Adrenal gland (tissue), 12 donors: ENCODE measurements around the gene APOLD1. TPM values are rescaled to one million over a fixed set of nuclear protein-coding genes. Genes with fewer than 3 reads are reported as not detected.

Experiments
- DNase-seq, 7 donors: peaks; one replicate each; pipeline ENCODE4 v3.0.0-alpha.2; 2019 to 2020
- H3K27ac ChIP-seq, 5 donors: fragments of 200-600 bp; sonication (generic) in 4 of 5; 1 replicate in 3 of 5; 2 replicates in 2 of 5; pipeline versions ENCODE4 v1.5.1 to v1.8.0; 2016 to 2020; ENCODE audit warnings: mild to moderate bottlenecking in 1 of 5
- H3K27me3 ChIP-seq: fragments of 200-600 bp; 2 replicates; pipeline ENCODE4 v1.8.0; 2021
- H3K36me3 ChIP-seq, 2 donors: fragments of 200-600 bp; replicated peaks in 1 of 2; 1 replicate in 1 of 2; 2 replicates in 1 of 2; pipeline versions ENCODE4 v1.5.1 to v1.8.0; 2018 to 2022
- H3K4me1 ChIP-seq, 2 donors: fragments of 200-600 bp; replicated peaks in 1 of 2; 1 replicate in 1 of 2; 2 replicates in 1 of 2; pipeline versions ENCODE4 v1.5.1 to v1.8.0; 2018 to 2021
- H3K4me3 ChIP-seq, 4 donors: fragments of 200-600 bp; sonication (generic) in 3 of 4; one replicate each; pipeline ENCODE4 v1.5.1; 2016 to 2018
- H3K9me3 ChIP-seq, 3 donors: fragments of 200-600 bp; sonication (generic) in 1 of 3; replicated peaks in 1 of 3; 1 replicate in 2 of 3; 2 replicates in 1 of 3; pipeline versions ENCODE4 v1.5.1 to v1.8.0; 2016 to 2021
- POLR2A ChIP-seq, 2 donors: fragments of 450-650 bp; IDR thresholded peaks; one replicate each; pipeline ENCODE4 v1.6.1; 2017; ENCODE audit warnings: antibody characterized with exemption in 2 of 2, mild to moderate bottlenecking in 2 of 2, moderate library complexity in 1 of 2
- WGBS, 4 donors: extraction: QIAGEN DNeasy Blood & Tissue Kit in 2 of 4; methylation state at CpG; one replicate each; pipeline versions ENCODE4 v1.1.5 to v1.1.7; 2013 to 2017; 5-methylcytosine and 5-hydroxymethylcytosine counted together
- intact Hi-C, 2 donors: fragments of 100-400 bp; cut with DNase I; formaldehyde crosslinking; loops; one replicate each; pipeline versions ENCODE4 v1.14.1 to v1.15.0; 2022 to 2023
- polyA plus RNA-seq, 3 donors: library from polyadenylated mRNA; stranded (reverse); fragments of 200-250 nt in 2 of 3; fragments of 350-450 nt in 1 of 3; fragmentation: Illumina TruSeq in 1 of 3; extraction: RNeasy Lipid Tissue Mini Kit (QIAGEN cat#74804) in 1 of 3; gene quantifications; one replicate each; pipeline ENCODE4 v1.2.3, GENCODE V29; 2013 to 2014
- total RNA-seq, 9 donors: library from RNA; depleted of rRNA in 4 of 9; stranded (reverse); fragments of >200 nt in 4 of 9; fragments of 120-200 nt in 1 of 9; fragmentation: NEBNext Ultra II Directional in 1 of 9; extraction: Animal tissue kit (Norgen Biotek cat#: 25700) in 1 of 9; gene quantifications; one replicate each; pipeline versions ENCODE4 v1.1.0 to v1.2.4, GENCODE V29; 2013 to 2023
- TF ChIP-seq, protein P1 (sequence below), 6 experiments: fragments of 450-650 bp in 4 of 6; fragments of 200-600 bp in 2 of 6; sonication (generic) in 1 of 6; IDR thresholded peaks; 1 replicate in 5 of 6; 2 replicates in 1 of 6; pipeline versions ENCODE4 v1.5.1 to v1.8.0; 2016 to 2021; ENCODE audit warnings: antibody characterized with exemption in 6 of 6, mild to moderate bottlenecking in 2 of 6, moderate library complexity in 1 of 6
- donor health status: healthy with polysubstance abuse.
- donor health status: Bipolar disorder and iron deficiency.
- donor health status: DM: yes; HTN: yes; CAD: no.
- donor health status: DM: no; HTN: no; CAD: no.
- donor health status: DM: no; HTN: no; CAD: no.
- donor health status: DM: yes; HTN: yes; CAD: no.

The APOLD1 gene
- total and polyA plus RNA-seq, 12 donors, result 1.2 to 11.5 (median 7.6) TPM

DNA sequence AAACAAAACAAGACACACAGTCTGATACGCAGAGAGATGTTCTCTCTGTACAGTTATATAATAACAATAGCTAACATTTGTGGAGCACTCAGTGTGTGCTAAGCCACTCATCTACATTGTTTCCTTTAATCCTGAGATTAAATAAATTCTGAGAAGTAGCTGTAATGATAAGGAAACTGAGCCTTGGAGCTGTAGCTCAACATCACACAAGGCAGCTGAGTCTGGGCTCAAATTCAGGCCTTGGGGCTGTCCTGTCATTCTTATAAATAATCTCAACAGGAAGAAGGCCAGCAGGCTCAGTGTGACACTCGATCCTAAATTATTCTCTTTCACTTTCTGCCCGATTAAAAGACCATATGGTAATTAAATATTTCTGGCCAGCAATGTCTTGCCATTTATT, 43.8 kb upstream of the APOLD1 start:
- no peaks in the 10 kb centered on the region for H3K9me3 ChIP-seq
- peaks cover 0 to 14% of the 10 kb centered on the region in 2 donors for H3K4me1 ChIP-seq
- TF ChIP-seq POLR2A (IDR thresholded peaks at IDR 0.05), result no peak
- TF ChIP-seq, protein P1, sequence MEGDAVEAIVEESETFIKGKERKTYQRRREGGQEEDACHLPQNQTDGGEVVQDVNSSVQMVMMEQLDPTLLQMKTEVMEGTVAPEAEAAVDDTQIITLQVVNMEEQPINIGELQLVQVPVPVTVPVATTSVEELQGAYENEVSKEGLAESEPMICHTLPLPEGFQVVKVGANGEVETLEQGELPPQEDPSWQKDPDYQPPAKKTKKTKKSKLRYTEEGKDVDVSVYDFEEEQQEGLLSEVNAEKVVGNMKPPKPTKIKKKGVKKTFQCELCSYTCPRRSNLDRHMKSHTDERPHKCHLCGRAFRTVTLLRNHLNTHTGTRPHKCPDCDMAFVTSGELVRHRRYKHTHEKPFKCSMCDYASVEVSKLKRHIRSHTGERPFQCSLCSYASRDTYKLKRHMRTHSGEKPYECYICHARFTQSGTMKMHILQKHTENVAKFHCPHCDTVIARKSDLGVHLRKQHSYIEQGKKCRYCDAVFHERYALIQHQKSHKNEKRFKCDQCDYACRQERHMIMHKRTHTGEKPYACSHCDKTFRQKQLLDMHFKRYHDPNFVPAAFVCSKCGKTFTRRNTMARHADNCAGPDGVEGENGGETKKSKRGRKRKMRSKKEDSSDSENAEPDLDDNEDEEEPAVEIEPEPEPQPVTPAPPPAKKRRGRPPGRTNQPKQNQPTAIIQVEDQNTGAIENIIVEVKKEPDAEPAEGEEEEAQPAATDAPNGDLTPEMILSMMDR (IDR thresholded peaks at IDR 0.05), result no peak
- H3K4me3 ChIP-seq, result peak overlapping the region in 1 of 4 donors; percentile 1
- peak in 5 of 7 donors; percentile 27 to 57 (median 37) for DNase-seq
- H3K27me3 ChIP-seq, result no peaks in the 10 kb centered on the region
- intact Hi-C loops, result no loop called here
- 17 to 26% (median 19%) methylated on average over 3 of the region's 3 CpGs for WGBS, 4 donors
- H3K27ac ChIP-seq, result peak overlapping the region in 3 of 5 donors; percentile 31 to 55 (median 45)
- no peaks in the 10 kb centered on the region for H3K36me3 ChIP-seq

DNA sequence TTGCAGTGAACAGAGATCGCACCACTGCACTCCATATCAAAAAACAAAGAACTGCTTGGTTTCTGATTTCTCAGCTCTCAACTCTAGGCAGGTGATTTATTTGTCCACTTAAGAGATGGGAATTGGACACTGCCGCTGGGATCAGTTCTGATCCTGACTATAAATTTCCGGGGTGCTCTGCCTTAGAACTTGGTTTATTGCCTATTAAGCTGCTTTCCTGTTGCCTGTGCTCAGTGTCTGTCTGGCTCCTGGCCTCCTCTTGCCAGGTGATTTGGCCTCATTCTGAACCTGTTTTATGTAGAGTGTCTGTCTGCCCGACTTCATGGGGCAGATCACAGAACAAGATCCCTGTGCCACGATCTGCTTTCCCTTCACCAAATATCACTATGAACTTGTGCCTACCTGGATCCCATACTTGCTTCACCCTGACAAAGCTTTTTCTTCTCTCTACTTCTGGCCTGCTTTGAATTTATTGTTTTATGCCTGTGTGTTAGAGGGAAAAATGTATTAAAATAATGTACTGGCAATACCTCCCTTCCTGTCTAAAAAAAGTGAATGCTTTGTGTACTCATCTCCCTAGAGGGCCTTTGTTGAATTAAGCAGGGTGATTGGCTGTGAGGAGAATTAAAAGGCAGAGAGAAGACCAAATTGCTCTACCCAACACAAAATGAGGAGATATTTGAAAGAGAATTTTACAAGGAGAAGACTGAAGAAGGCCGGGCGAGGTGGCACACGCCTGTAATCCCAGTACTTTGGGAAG, 40.7 kb upstream of the APOLD1 start:
- no peak overlapping the region for H3K4me3 ChIP-seq
- no peak for DNase-seq
- no peaks in the 10 kb centered on the region for H3K9me3 ChIP-seq
- intact Hi-C loops, result no loop called here
- WGBS, 4 donors, result 88 to 95% (median 95%) methylated on average over 8 of the region's 8 CpGs
- TF ChIP-seq POLR2A (IDR thresholded peaks at IDR 0.05), result no peak
- TF ChIP-seq, protein P1 (IDR thresholded peaks at IDR 0.05), result no peak
- H3K27ac ChIP-seq, result no peak overlapping the region
- peaks cover 0 to 8% of the 10 kb centered on the region in 2 donors for H3K4me1 ChIP-seq
- no peaks in the 10 kb centered on the region for H3K36me3 ChIP-seq
- H3K27me3 ChIP-seq, result no peaks in the 10 kb centered on the region

DNA sequence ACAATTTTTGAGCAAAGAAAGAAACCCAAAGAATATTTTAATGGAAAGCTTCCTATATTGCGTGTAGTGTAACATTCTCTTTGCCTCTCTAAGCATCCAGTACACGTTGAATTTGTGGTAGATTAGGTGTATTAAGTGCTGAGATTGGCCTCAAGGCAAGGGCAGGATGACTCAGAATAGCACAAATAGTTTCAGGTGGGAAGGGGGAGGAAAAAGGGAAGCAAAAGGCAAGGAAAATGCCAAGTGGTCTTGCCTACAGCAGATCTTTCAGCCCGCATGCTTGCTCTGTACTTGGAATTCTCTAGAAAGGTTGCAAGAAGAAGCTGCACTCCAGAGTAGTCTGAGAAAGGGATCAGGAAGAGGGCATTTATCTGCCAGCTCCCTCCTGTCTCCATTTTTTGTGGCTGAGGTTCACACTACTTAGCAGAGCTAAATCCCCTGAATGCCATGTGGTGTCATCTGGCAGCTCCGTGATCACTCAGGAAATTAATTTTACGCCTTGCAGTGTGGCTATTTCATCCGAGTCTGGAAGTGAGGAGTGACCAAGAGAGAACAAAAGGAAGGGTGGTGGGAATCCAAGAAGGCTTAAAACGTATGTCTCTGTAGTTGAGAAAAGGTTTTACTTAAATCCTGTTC, 39.8 kb upstream of the APOLD1 start:
- Histone ChIP-seq H3K27ac (no peak overlapping the region), H3K27me3 (no peaks in the 10 kb centered on the region), H3K36me3 (no peaks in the 10 kb centered on the region), H3K9me3 (no peaks in the 10 kb centered on the region), H3K4me1 (peaks cover 0 to 8% of the 10 kb centered on the region in 2 donors), H3K4me3 (no peak overlapping the region)
- TF ChIP-seq POLR2A (IDR thresholded peaks at IDR 0.05), result no peak
- TF ChIP-seq, protein P1 (IDR thresholded peaks at IDR 0.05), result no peak
- intact Hi-C loops, result no loop called here
- 76 to 92% (median 86%) methylated on average over 6 to 7 of the region's 7 CpGs for WGBS, 4 donors
- DNase-seq, result no peak

DNA sequence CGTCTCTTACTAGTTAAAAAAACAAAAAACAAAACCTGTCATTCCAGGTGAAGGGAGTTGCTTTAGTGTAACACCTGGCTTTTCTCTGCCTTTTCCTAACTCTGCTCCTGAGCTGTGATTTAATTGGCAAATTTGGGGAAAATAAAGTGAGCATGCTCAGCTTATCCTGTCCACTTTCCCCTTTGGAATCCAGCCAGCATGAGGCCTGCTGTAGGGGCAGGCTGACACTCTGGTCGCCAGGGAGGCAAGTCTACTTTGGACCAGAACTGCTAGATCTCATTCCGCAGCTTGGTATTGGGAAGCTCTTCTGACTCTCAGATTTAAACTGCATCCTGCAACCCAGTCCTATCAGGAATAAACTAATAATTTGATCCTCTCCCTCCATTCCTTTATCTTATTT, 38.2 kb upstream of the APOLD1 start:
- no peak for DNase-seq
- H3K27ac ChIP-seq, result no peak overlapping the region
- no peaks in the 10 kb centered on the region for H3K4me1 ChIP-seq
- H3K9me3 ChIP-seq, result no peaks in the 10 kb centered on the region
- no peaks in the 10 kb centered on the region for H3K27me3 ChIP-seq
- no peak overlapping the region for H3K4me3 ChIP-seq
- H3K36me3 ChIP-seq, result no peaks in the 10 kb centered on the region
- no peak for TF ChIP-seq POLR2A (IDR thresholded peaks at IDR 0.05)
- TF ChIP-seq, protein P1 (IDR thresholded peaks at IDR 0.05), result no peak
- intact Hi-C loops, result no loop called here
- 81 to 92% (median 87%) methylated on average over 3 of the region's 3 CpGs for WGBS, 4 donors
